Endothelial cell (in vitro differentiated cells): ENCODE data around the gene NAT8L. TPM values are rescaled to one million over a fixed set of nuclear protein-coding genes. Genes with fewer than 3 reads are reported as not detected.

Source experiments
- DNase-seq: peaks from one replicate; pipeline ENCODE4 v3.0.0; 2021; ENCODE audit warnings: low spot score
- H3K27ac Mint-ChIP-seq: one replicate; pipeline ENCODE4 v1.8.0; 2021; ENCODE audit warnings: mixed read lengths, inconsistent platforms; ENCODE audit not compliant: unreplicated experiment
- H3K27me3 Mint-ChIP-seq: one replicate; pipeline ENCODE4 v1.8.0; 2021; ENCODE audit warnings: mild to moderate bottlenecking, moderate library complexity, mixed read lengths, inconsistent platforms; ENCODE audit not compliant: unreplicated experiment
- H3K36me3 Mint-ChIP-seq: one replicate; pipeline ENCODE4 v1.8.0; 2021; ENCODE audit warnings: mild to moderate bottlenecking, low read depth, mixed read lengths, inconsistent platforms; ENCODE audit not compliant: unreplicated experiment
- H3K4me1 Mint-ChIP-seq: one replicate; pipeline ENCODE4 v1.8.0; 2021; ENCODE audit warnings: mild to moderate bottlenecking, mixed read lengths, inconsistent platforms; ENCODE audit not compliant: unreplicated experiment
- H3K4me3 Mint-ChIP-seq: one replicate; pipeline ENCODE4 v1.8.0; 2021; ENCODE audit warnings: mild to moderate bottlenecking, mixed read lengths, inconsistent platforms; ENCODE audit not compliant: unreplicated experiment
- H3K9me3 Mint-ChIP-seq: one replicate; pipeline ENCODE4 v1.8.0; 2021; ENCODE audit warnings: mixed read lengths, inconsistent platforms; ENCODE audit not compliant: unreplicated experiment
- total RNA-seq: library from RNA; stranded (reverse); fragmentation: NEBNext Ultra II Directional; extraction: Animal tissue kit (Norgen Biotek cat#: 25700); gene quantifications from one replicate; pipeline ENCODE4 v1.2.1, GENCODE V29; 2021; ENCODE audit not compliant: unreplicated experiment
- TF ChIP-seq, protein P1 (sequence below): fragments of 200-600 bp; sonication (generic); IDR thresholded peaks from one replicate; pipeline ENCODE4 v1.5.0; 2021; ENCODE audit warnings: antibody characterized with exemption; ENCODE audit not compliant: unreplicated experiment

The NAT8L gene
- total RNA-seq, 1 donor from 2014 or later = 0.36 TPM

DNA sequence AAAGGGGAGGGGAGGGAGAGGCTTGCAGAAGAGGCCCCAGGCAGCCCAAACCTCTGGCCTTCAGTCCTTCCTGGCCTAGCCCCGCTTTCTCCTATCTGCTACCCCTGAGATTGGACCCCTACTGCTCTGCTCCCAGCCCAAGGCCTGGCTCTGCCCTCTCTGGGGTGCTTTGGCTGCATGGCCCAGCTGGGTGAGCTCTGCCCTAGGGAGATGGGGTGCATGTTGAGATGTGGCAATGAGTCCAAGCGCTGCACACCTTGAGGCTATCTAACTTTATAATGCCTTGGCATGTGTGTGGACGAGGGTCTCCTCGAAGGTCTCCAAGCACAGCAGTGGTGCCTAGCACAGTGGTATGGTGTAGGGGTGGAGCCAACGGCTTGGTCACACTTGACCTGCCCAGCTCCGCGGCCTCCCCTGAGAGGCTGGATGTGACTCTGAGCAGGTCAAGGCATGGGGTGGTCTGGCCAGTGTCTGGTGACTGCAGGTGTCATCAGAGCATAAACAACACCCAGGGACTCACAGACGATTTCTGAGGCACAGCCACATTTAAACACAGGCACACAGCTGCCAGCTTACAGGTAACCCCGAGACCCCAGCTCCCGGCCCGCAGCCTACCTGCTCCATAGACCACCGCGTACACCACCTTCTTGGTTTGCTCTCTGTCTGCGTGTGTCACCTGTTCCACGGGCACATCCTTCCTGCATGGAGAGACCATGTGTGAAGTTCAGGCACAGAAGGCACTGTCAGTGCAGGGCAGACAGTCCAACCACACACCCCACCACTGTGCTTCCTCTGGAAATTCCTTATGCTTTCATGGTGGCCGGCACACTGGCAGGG, 36.3 kb downstream of the NAT8L start:
- Mint-ChIP-seq H3K36me3 (peaks cover 11% of the 10 kb centered on the region), H3K4me3 (no peak overlapping the region), H3K4me1 (no peaks in the 10 kb centered on the region), H3K27me3 (peaks cover 10% of the 10 kb centered on the region), H3K27ac (no peak overlapping the region), H3K9me3 (no peaks in the 10 kb centered on the region)
- TF ChIP-seq, protein P1, sequence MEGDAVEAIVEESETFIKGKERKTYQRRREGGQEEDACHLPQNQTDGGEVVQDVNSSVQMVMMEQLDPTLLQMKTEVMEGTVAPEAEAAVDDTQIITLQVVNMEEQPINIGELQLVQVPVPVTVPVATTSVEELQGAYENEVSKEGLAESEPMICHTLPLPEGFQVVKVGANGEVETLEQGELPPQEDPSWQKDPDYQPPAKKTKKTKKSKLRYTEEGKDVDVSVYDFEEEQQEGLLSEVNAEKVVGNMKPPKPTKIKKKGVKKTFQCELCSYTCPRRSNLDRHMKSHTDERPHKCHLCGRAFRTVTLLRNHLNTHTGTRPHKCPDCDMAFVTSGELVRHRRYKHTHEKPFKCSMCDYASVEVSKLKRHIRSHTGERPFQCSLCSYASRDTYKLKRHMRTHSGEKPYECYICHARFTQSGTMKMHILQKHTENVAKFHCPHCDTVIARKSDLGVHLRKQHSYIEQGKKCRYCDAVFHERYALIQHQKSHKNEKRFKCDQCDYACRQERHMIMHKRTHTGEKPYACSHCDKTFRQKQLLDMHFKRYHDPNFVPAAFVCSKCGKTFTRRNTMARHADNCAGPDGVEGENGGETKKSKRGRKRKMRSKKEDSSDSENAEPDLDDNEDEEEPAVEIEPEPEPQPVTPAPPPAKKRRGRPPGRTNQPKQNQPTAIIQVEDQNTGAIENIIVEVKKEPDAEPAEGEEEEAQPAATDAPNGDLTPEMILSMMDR = no peak
- DNase-seq = no peak

GRCh38 chr4:2096073-2096609, 37.0 kb downstream of the NAT8L start:
- no peak for DNase-seq

GRCh38 chr4:2101346-2102044, 42.4 kb downstream of the NAT8L start:
- DNase-seq = no peak
- Mint-ChIP-seq H3K27ac (no peak overlapping the region), H3K9me3 (no peaks in the 10 kb centered on the region), H3K36me3 (peaks cover 12% of the 10 kb centered on the region), H3K4me3 (no peak overlapping the region), H3K27me3 (peaks cover 6% of the 10 kb centered on the region), H3K4me1 (no peaks in the 10 kb centered on the region)
- TF ChIP-seq, protein P1 = no peak

More at GRCh38 chr4:2096073-2096609, 37.0 kb downstream of the NAT8L start:
- Mint-ChIP-seq H3K4me3 (no peak overlapping the region), H3K4me1 (no peaks in the 10 kb centered on the region), H3K27ac (no peak overlapping the region), H3K36me3 (peaks cover 11% of the 10 kb centered on the region), H3K27me3 (peaks cover 13% of the 10 kb centered on the region), H3K9me3 (no peaks in the 10 kb centered on the region)
- TF ChIP-seq, protein P1 = no peak

DNA sequence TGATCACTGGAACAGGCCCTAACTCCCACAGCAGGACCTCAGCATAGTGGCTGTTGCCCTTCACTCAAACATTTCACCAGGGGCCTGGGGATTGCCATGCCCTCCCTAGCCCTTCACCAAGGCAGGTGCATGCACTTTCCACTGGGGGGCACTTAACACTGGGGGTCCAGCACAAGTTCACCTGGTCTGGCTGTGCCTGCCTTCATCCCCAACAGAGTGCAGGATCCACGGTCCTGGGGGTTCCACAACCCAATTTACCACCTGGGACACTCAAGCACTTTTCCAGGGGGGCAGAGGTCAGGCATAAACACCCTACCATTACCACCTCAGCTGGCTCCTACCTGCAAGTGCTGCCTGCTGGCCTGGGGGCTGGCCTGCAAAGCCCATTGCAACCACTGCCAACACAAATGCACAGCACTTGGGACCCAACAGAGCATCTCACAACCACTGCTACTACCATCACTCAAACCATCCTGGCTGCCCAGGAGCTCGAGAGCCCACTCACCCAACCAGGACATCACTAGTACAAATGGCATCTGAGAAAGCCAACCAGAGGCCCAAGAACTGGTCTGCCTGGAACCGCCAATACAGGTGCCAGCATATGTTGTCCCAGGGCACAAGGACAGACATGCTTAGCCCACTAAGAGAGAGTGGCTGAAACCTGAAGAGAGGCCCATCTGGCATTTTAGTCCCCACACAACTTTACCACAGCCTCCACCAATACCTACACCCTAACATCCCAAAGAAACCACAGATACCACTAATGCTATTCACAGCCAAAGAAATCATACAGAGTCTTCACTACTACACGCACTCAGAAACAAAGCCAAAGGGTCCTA, 43.1 kb downstream of the NAT8L start:
- H3K4me1 Mint-ChIP-seq = no peaks in the 10 kb centered on the region
- peaks cover 7% of the 10 kb centered on the region for H3K36me3 Mint-ChIP-seq
- H3K27ac Mint-ChIP-seq = no peak overlapping the region
- no peak overlapping the region for H3K4me3 Mint-ChIP-seq
- peaks cover 6% of the 10 kb centered on the region for H3K27me3 Mint-ChIP-seq
- TF ChIP-seq, protein P1 = no peak
- no peak for DNase-seq
- no peaks in the 10 kb centered on the region for H3K9me3 Mint-ChIP-seq
